Measurements from ENCODE around the gene ODAD3.

- TF ChIP-seq CTCF (IDR thresholded peaks at IDR 0.05), result no peak
- no peak for TF ChIP-seq POLR2A (IDR thresholded peaks at IDR 0.05)
Observed at GRCh38 chr19:11377756-11378155, 57.2 kb downstream of the ODAD3 start.
